H9 (cell line): ENCODE data around the gene GPR25. TPM values are rescaled to one million over a fixed set of nuclear protein-coding genes. Genes with fewer than 3 reads are reported as not detected.

Source experiments
- DNase-seq: peaks from one replicate; pipeline ENCODE4 v3.0.0-alpha.2; 2017
- H2AFZ ChIP-seq: one replicate; pipeline ENCODE4 v1.6.1; 2013; ENCODE audit warnings: mild to moderate bottlenecking, low read length, control low read depth, moderate library complexity
- H2AK5ac ChIP-seq: 2 replicates; pipeline ENCODE4 v1.6.1; 2013; ENCODE audit warnings: low read length, control low read depth, mixed read lengths; ENCODE audit not compliant: insufficient read length
- H2BK120ac ChIP-seq: one replicate; pipeline ENCODE4 v1.6.1; 2013; ENCODE audit warnings: low read depth, mild to moderate bottlenecking, low read length, control low read depth, inconsistent platforms; ENCODE audit not compliant: poor library complexity, severe bottlenecking
- H2BK12ac ChIP-seq: 2 replicates; pipeline ENCODE4 v1.6.1; 2013; ENCODE audit warnings: low read length, control low read depth, mixed read lengths, low read depth; ENCODE audit not compliant: insufficient read length
- H2BK15ac ChIP-seq: 2 replicates; pipeline ENCODE4 v1.6.1; 2013; ENCODE audit warnings: low read depth, low read length, control low read depth
- H2BK20ac ChIP-seq: one replicate; pipeline ENCODE4 v1.6.1; 2013; ENCODE audit warnings: low read depth, mild to moderate bottlenecking, low read length, control low read depth, inconsistent platforms; ENCODE audit not compliant: poor library complexity, severe bottlenecking
- H2BK5ac ChIP-seq: 2 replicates; pipeline ENCODE4 v1.6.1; 2013; ENCODE audit warnings: low read length, control low read depth, mixed read lengths; ENCODE audit not compliant: insufficient read length
- H3K14ac ChIP-seq: 2 replicates; pipeline ENCODE4 v1.6.1; 2013; ENCODE audit warnings: low read length, control low read depth; ENCODE audit not compliant: insufficient read depth
- H3K18ac ChIP-seq: 2 replicates; pipeline ENCODE4 v1.6.1; 2013; ENCODE audit warnings: low read depth, mild to moderate bottlenecking, mixed read lengths, low read length, control low read depth; ENCODE audit not compliant: insufficient read length
- H3K23ac ChIP-seq: 2 replicates; pipeline ENCODE4 v1.6.1; 2013; ENCODE audit warnings: low read length, control low read depth, mixed read lengths, low read depth; ENCODE audit not compliant: insufficient read length
- H3K23me2 ChIP-seq: 2 replicates; pipeline ENCODE4 v1.6.1; 2013; ENCODE audit warnings: low read depth, mild to moderate bottlenecking, mixed read lengths, low read length, control low read depth; ENCODE audit not compliant: insufficient read length, poor library complexity, severe bottlenecking
- H3K27ac ChIP-seq: 2 replicates; pipeline ENCODE4 v1.5.1; 2013; ENCODE audit warnings: low read length, control low read depth, mixed read lengths, low read depth; ENCODE audit not compliant: insufficient read length
- H3K27me3 ChIP-seq: 2 replicates; pipeline ENCODE4 v1.6.1; 2013; ENCODE audit warnings: low read length, control low read depth, inconsistent platforms; ENCODE audit not compliant: insufficient read depth
- H3K4ac ChIP-seq: 2 replicates; pipeline ENCODE4 v1.6.1; 2013; ENCODE audit warnings: low read depth, mild to moderate bottlenecking, control low read depth, inconsistent platforms, low read length, moderate library complexity
- H3K4me1 ChIP-seq: 2 replicates; pipeline ENCODE4 v1.6.1; 2013; ENCODE audit warnings: low read length, control low read depth, inconsistent platforms; ENCODE audit not compliant: insufficient read depth
- H3K4me2 ChIP-seq: 2 replicates; pipeline ENCODE4 v1.6.1; 2013; ENCODE audit warnings: low read length, control low read depth, mixed read lengths; ENCODE audit not compliant: insufficient read length, insufficient read depth
- H3K56ac ChIP-seq: 2 replicates; pipeline ENCODE4 v1.6.1; 2013; ENCODE audit warnings: low read depth, mild to moderate bottlenecking, mixed read lengths, low read length, control low read depth; ENCODE audit not compliant: insufficient read length
- H3K79me1 ChIP-seq: 2 replicates; pipeline ENCODE4 v1.6.1; 2013; ENCODE audit warnings: low read depth, mild to moderate bottlenecking, moderate library complexity, low read length, control low read depth, inconsistent platforms; ENCODE audit not compliant: insufficient read depth, poor library complexity, severe bottlenecking
- H3K79me2 ChIP-seq: 2 replicates; pipeline ENCODE4 v1.6.1; 2013; ENCODE audit warnings: low read length, control low read depth, inconsistent platforms; ENCODE audit not compliant: insufficient read depth
- H3K9ac ChIP-seq: 2 replicates; pipeline ENCODE4 v1.6.1; 2013; ENCODE audit warnings: low read length, control low read depth, mixed read lengths; ENCODE audit not compliant: insufficient read length; ENCODE audit errors: extremely low read depth
- H3K9me3 ChIP-seq: one replicate; pipeline ENCODE4 v1.6.1; 2013; ENCODE audit warnings: low read depth, low read length, inconsistent platforms; ENCODE audit not compliant: control insufficient read depth
- H3T11ph ChIP-seq: one replicate; pipeline ENCODE4 v1.6.1; 2013; ENCODE audit warnings: mild to moderate bottlenecking, low read length, control low read depth, inconsistent platforms
- H4K20me1 ChIP-seq: one replicate; pipeline ENCODE4 v1.6.1; 2013; ENCODE audit not compliant: control insufficient read depth, insufficient read length, insufficient read depth
- H4K5ac ChIP-seq: 2 replicates; pipeline ENCODE4 v1.6.1; 2013; ENCODE audit warnings: low read depth, mild to moderate bottlenecking, mixed read lengths, low read length, control low read depth; ENCODE audit not compliant: insufficient read length
- H4K8ac ChIP-seq: replicated peaks from 2 replicates; pipeline ENCODE4 v1.6.1; 2013; ENCODE audit warnings: low read length, control low read depth, mixed read lengths, low read depth; ENCODE audit not compliant: insufficient read length
- H4K91ac ChIP-seq: 2 replicates; pipeline ENCODE4 v1.6.1; 2013; ENCODE audit warnings: low read depth, mild to moderate bottlenecking, moderate library complexity, mixed read lengths, low read length, control low read depth; ENCODE audit not compliant: insufficient read length
- H3K27ac Mint-ChIP-seq, 3 experiments: 2 replicates in 2 of 3; 3 replicates in 1 of 3; pipeline ENCODE4 v1.8.0; 2020 to 2021; ENCODE audit warnings: mixed read lengths in 3 of 3, mild to moderate bottlenecking in 1 of 3, moderate library complexity in 1 of 3
- H3K27me3 Mint-ChIP-seq: 2 replicates; pipeline ENCODE4 v1.8.0; 2021; ENCODE audit warnings: low read depth, mild to moderate bottlenecking, moderate library complexity, mixed read lengths
- H3K36me3 Mint-ChIP-seq, 3 experiments: 2 replicates in 2 of 3; 3 replicates in 1 of 3; pipeline ENCODE4 v1.8.0; 2020 to 2021; ENCODE audit warnings: low read depth in 3 of 3, mixed read lengths in 3 of 3; ENCODE audit not compliant: insufficient read depth in 1 of 3
- H3K4me1 Mint-ChIP-seq, 2 experiments: 2 replicates each; pipeline ENCODE4 v1.8.0; 2020; ENCODE audit warnings: mixed read lengths in 2 of 2
- H3K4me3 Mint-ChIP-seq, 2 experiments: 2 replicates in 1 of 2; 3 replicates in 1 of 2; pipeline ENCODE4 v1.8.0; 2020 to 2021; ENCODE audit warnings: mild to moderate bottlenecking in 2 of 2, mixed read lengths in 2 of 2, moderate library complexity in 1 of 2
- H3K9me3 Mint-ChIP-seq, 2 experiments: 2 replicates in 1 of 2; 3 replicates in 1 of 2; pipeline ENCODE4 v1.8.0; 2020; ENCODE audit warnings: mild to moderate bottlenecking in 2 of 2, mixed read lengths in 2 of 2, moderate library complexity in 1 of 2
- CTCF ChIP-seq: fragments of 200-600 bp; sonication (generic); conservative IDR thresholded peaks from 3 replicates; pipeline ENCODE4 v1.8.0; 2021; ENCODE audit warnings: antibody characterized with exemption, mild to moderate bottlenecking
- whole genome bisulfite sequencing: extraction: QIAGEN DNeasy Blood & Tissue Kit; methylation state at CpG from one replicate; pipeline ENCODE4 v1.1.7; 2013; ENCODE audit warnings: missing lambda C conversion rate, low lambda C conversion rate, mixed read lengths; ENCODE audit not compliant: insufficient read length; ENCODE audit errors: extremely low coverage; 5-methylcytosine and 5-hydroxymethylcytosine counted together
- total RNA-seq: library from RNA; stranded (reverse); gene quantifications from 2 replicates; pipeline ENCODE4 v1.2.1, GENCODE V29; 2021

The GPR25 gene
- total RNA-seq, 1 experiment from 2014 or later: not detected

GRCh38 chr1:200857804-200858203, 15.0 kb upstream of the GPR25 start:
- H4K8ac ChIP-seq: no peak overlapping the region
- no peaks in the 10 kb centered on the region for H3K27me3 ChIP-seq
- no peak overlapping the region for H3K4me2 ChIP-seq
- no peak overlapping the region for H3T11ph ChIP-seq
- WGBS: no CpG with 5 or more reads among the region's 1 CpG
- no peak for TF ChIP-seq CTCF
- H2BK12ac ChIP-seq: no peak overlapping the region
- no peaks in the 10 kb centered on the region for H3K27me3 Mint-ChIP-seq
- H3K36me3 Mint-ChIP-seq: peaks cover 0 to 21% (median 18%) of the 10 kb centered on the region in 3 experiments; a peak in 5 of 7 replicates
- no peak overlapping the region for H2AFZ ChIP-seq
- no peak overlapping the region for H2BK20ac ChIP-seq
- H3K56ac ChIP-seq: no peak overlapping the region
- H3K23me2 ChIP-seq: no peaks in the 10 kb centered on the region
- no peak overlapping the region for H4K91ac ChIP-seq
- H3K79me2 ChIP-seq: no peaks in the 10 kb centered on the region
- no peak overlapping the region for H3K27ac ChIP-seq
- H3K23ac ChIP-seq: no peak overlapping the region
- H2BK15ac ChIP-seq: no peak overlapping the region
- H3K9me3 Mint-ChIP-seq: no peaks in the 10 kb centered on the region
- no peak overlapping the region for H3K4me3 Mint-ChIP-seq
- H3K4me1 ChIP-seq: no peaks in the 10 kb centered on the region
- H4K20me1 ChIP-seq: no peaks in the 10 kb centered on the region
- no peak for DNase-seq
- no peaks in the 10 kb centered on the region for H3K4me1 Mint-ChIP-seq
- H3K18ac ChIP-seq: no peak overlapping the region
- H2BK5ac ChIP-seq: no peak overlapping the region
- no peak overlapping the region for H3K9ac ChIP-seq
- H2BK120ac ChIP-seq: no peak overlapping the region
- no peak overlapping the region for H3K14ac ChIP-seq
- no peak overlapping the region for H3K4ac ChIP-seq
- no peaks in the 10 kb centered on the region for H3K79me1 ChIP-seq
- H3K9me3 ChIP-seq: no peaks in the 10 kb centered on the region
- no peak overlapping the region for H3K27ac Mint-ChIP-seq
- no peak overlapping the region for H2AK5ac ChIP-seq
- no peak overlapping the region for H4K5ac ChIP-seq
